CD1c-positive myeloid dendritic cell (primary cell): ENCODE results near the gene MCEMP1.
"Not testable (repeated sequence)": the region's sequence is repeated elsewhere in the genome, so short reads cannot be mapped to it uniquely, and the experiment has no call there.

Experiments
- DNase-seq: peaks from one replicate; pipeline ENCODE4 v3.0.0-alpha.2; 2016; ENCODE audit errors: extremely low spot score

The MCEMP1 gene

GRCh38 chr19:7643629-7644549 lies 33.0 kb upstream of the MCEMP1 start:
- DNase-seq: not testable (repeated sequence)

- no peak for DNase-seq
These were observed 32.4 kb upstream of the MCEMP1 start for GRCh38 chr19:7644550-7644877.

GRCh38 chr19:7645163-7645562 lies 31.7 kb upstream of the MCEMP1 start:
- DNase-seq: peak; percentile 28

GRCh38 chr19:7645656-7646425 lies 31.0 kb upstream of the MCEMP1 start:
- DNase-seq: no peak

- DNase-seq: no peak
These were observed 30.5 kb upstream of the MCEMP1 start for GRCh38 chr19:7646426-7646700.

GRCh38 chr19:7647156-7647555 lies 29.7 kb upstream of the MCEMP1 start:
- DNase-seq: no peak

GRCh38 chr19:7648265-7649014 lies 28.4 kb upstream of the MCEMP1 start:
- no peak for DNase-seq

- DNase-seq: no peak
These were observed 26.7 kb upstream of the MCEMP1 start for GRCh38 chr19:7650148-7650547.

GRCh38 chr19:7652061-7652641 lies 24.7 kb upstream of the MCEMP1 start:
- DNase-seq: peak; percentile 99

GRCh38 chr19:7654401-7654800 lies 22.5 kb upstream of the MCEMP1 start:
- no peak for DNase-seq

GRCh38 chr19:7655581-7655980 lies 21.3 kb upstream of the MCEMP1 start:
- DNase-seq: peak; percentile 92

- peak; percentile 91 for DNase-seq
These were observed 19.6 kb upstream of the MCEMP1 start for GRCh38 chr19:7657131-7657751.

- DNase-seq: peak; percentile 61
These were observed 18.6 kb upstream of the MCEMP1 start for GRCh38 chr19:7658219-7658686.

GRCh38 chr19:7661744-7662538 lies 14.9 kb upstream of the MCEMP1 start:
- DNase-seq: peak; percentile 44

GRCh38 chr19:7662657-7663056 lies 14.2 kb upstream of the MCEMP1 start:
- no peak for DNase-seq

- no peak for DNase-seq
These were observed 13.2 kb upstream of the MCEMP1 start for GRCh38 chr19:7663706-7664105.

- DNase-seq: no peak
These were observed 11.8 kb upstream of the MCEMP1 start for GRCh38 chr19:7665076-7665475.

- DNase-seq: no peak
These were observed 8.0 kb upstream of the MCEMP1 start, which contains the start of gene RETN for GRCh38 chr19:7668842-7669241. Gene RETN (plus strand): TSS chr19:7669049. CDS start chr19:7669327, 278 bp downstream.

GRCh38 chr19:7669641-7670040 lies 7.2 kb upstream of the MCEMP1 start:
- no peak for DNase-seq

- peak; percentile 68 for DNase-seq
These were observed 6.6 kb upstream of the MCEMP1 start for GRCh38 chr19:7670150-7670783.
